Smooth muscle cell (in vitro differentiated cells): ENCODE results near the gene SLC16A7. TPM values are rescaled to one million over a fixed set of nuclear protein-coding genes. Genes with fewer than 3 reads are reported as not detected.

Experiments
- DNase-seq: peaks from one replicate; lab custom pipeline; 2025; ENCODE audit not compliant: unreplicated experiment; lab: John Stamatoyannopoulos, UW
- H2AFZ ChIP-seq: fragments of 200-600 bp; sonication (generic); 2 replicates; pipeline ENCODE4 v1.6.0; 2016; ENCODE audit warnings: antibody characterized with exemption, low read depth, mild to moderate bottlenecking
- H3F3A ChIP-seq: fragments of 200-600 bp; sonication (generic); 2 replicates; pipeline ENCODE4 v1.6.0; 2017; ENCODE audit warnings: antibody characterized with exemption, low read depth
- H3K27ac ChIP-seq: fragments of 200-600 bp; sonication (generic); 2 replicates; pipeline ENCODE4 v1.5.1; 2016; ENCODE audit warnings: low read depth, mild to moderate bottlenecking
- H3K27me3 ChIP-seq: fragments of 200-600 bp; sonication (generic); 2 replicates; pipeline ENCODE4 v1.6.1; 2016; ENCODE audit warnings: low read depth, mild to moderate bottlenecking
- H3K36me3 ChIP-seq: fragments of 200-600 bp; sonication (generic); 2 replicates; pipeline ENCODE4 v1.5.1; 2016; ENCODE audit warnings: low read depth
- H3K4me1 ChIP-seq: fragments of 200-600 bp; sonication (generic); 2 replicates; pipeline ENCODE4 v1.5.1; 2016; ENCODE audit warnings: low read depth
- H3K4me2 ChIP-seq: fragments of 200-600 bp; sonication (generic); 2 replicates; pipeline ENCODE4 v1.6.0; 2016; ENCODE audit warnings: mild to moderate bottlenecking
- H3K4me3 ChIP-seq: fragments of 200-600 bp; sonication (generic); 2 replicates; pipeline ENCODE4 v1.5.1; 2016; ENCODE audit warnings: mild to moderate bottlenecking
- H3K79me2 ChIP-seq: fragments of 200-600 bp; sonication (generic); 2 replicates; pipeline ENCODE4 v1.6.0; 2016; ENCODE audit warnings: low read depth, mild to moderate bottlenecking
- H3K9ac ChIP-seq: fragments of 200-600 bp; sonication (generic); 2 replicates; pipeline ENCODE4 v1.6.0; 2016; ENCODE audit warnings: low read depth
- H3K9me3 ChIP-seq: fragments of 200-600 bp; sonication (generic); replicated peaks from 2 replicates; pipeline ENCODE4 v1.5.1; 2016; ENCODE audit warnings: low read depth
- H4K20me1 ChIP-seq: fragments of 200-600 bp; sonication (generic); 2 replicates; pipeline ENCODE4 v1.6.0; 2016; ENCODE audit warnings: low read depth
- CTCF ChIP-seq: fragments of 200-600 bp; sonication (generic); IDR thresholded peaks from 2 replicates; pipeline ENCODE4 v1.5.1; 2017; ENCODE audit warnings: borderline replicate concordance, mild to moderate bottlenecking, antibody characterized with exemption; ENCODE audit not compliant: insufficient read depth, poor library complexity, severe bottlenecking
- WGBS: methylation state at CpG from one replicate; pipeline ENCODE4 v1.1.7; 2016; ENCODE audit warnings: low lambda C conversion rate; 5-methylcytosine and 5-hydroxymethylcytosine counted together
- polyA plus RNA-seq: library from polyadenylated mRNA; unstranded; fragments of >200 nt; fragmentation: Nextera tagmentation; extraction: Ambion mirVana; gene quantifications from 2 replicates; pipeline ENCODE4 v1.2.1, GENCODE V29; 2016
- total RNA-seq: library from RNA; depleted of rRNA; stranded (reverse); fragments of >200 nt; gene quantifications from 2 replicates; pipeline ENCODE4 v1.2.3, GENCODE V29; 2014

Gene SLC16A7
- total and polyA plus RNA-seq, 2 experiments from 2014 or later: 1.6 to 13.8 TPM

- no peaks in the 10 kb centered on the region for H3K36me3 ChIP-seq
- H2AFZ ChIP-seq: no peak overlapping the region
- no peaks in the 10 kb centered on the region for H3K9me3 ChIP-seq
- H3F3A ChIP-seq: no peaks in the 10 kb centered on the region
- DNase-seq: no peak
- TF ChIP-seq CTCF: no peak
- WGBS: 89% methylated on average over 5 of the region's 5 CpGs
- no peak overlapping the region for H3K9ac ChIP-seq
- no peak overlapping the region for H3K4me3 ChIP-seq
- no peaks in the 10 kb centered on the region for H4K20me1 ChIP-seq
- H3K4me2 ChIP-seq: no peak overlapping the region
- H3K27me3 ChIP-seq: no peaks in the 10 kb centered on the region
- no peak overlapping the region for H3K27ac ChIP-seq
- H3K79me2 ChIP-seq: no peaks in the 10 kb centered on the region
- peaks cover 5% of the 10 kb centered on the region for H3K4me1 ChIP-seq
Observed at GRCh38 chr12:59636945-59637691, 41.3 kb downstream of the SLC16A7 start.

GRCh38 chr12:59637692-59638070 is 41.9 kb downstream of the SLC16A7 start:
- Histone ChIP-seq H3K9ac (no peak overlapping the region), H4K20me1 (no peaks in the 10 kb centered on the region), H3K79me2 (no peaks in the 10 kb centered on the region), H3K27me3 (no peaks in the 10 kb centered on the region), H3F3A (no peaks in the 10 kb centered on the region), H3K4me3 (no peak overlapping the region), H3K4me2 (no peak overlapping the region), H2AFZ (no peak overlapping the region), H3K36me3 (no peaks in the 10 kb centered on the region), H3K27ac (no peak overlapping the region), H3K9me3 (no peaks in the 10 kb centered on the region), H3K4me1 (peaks cover 5% of the 10 kb centered on the region)
- no peak for TF ChIP-seq CTCF
- DNase-seq: no peak

- Histone ChIP-seq H3K4me2 (no peak overlapping the region), H3K9ac (no peak overlapping the region), H3K27ac (no peak overlapping the region), H3K36me3 (no peaks in the 10 kb centered on the region), H4K20me1 (no peaks in the 10 kb centered on the region), H3K9me3 (no peaks in the 10 kb centered on the region), H2AFZ (no peak overlapping the region), H3K4me1 (no peaks in the 10 kb centered on the region), H3F3A (no peaks in the 10 kb centered on the region), H3K27me3 (no peaks in the 10 kb centered on the region), H3K4me3 (no peak overlapping the region), H3K79me2 (no peaks in the 10 kb centered on the region)
- 88% methylated on average over 3 of the region's 3 CpGs for WGBS
- no peak for DNase-seq
- no peak for TF ChIP-seq CTCF
Observed at GRCh38 chr12:59643550-59643949, 47.7 kb downstream of the SLC16A7 start.

- Histone ChIP-seq H4K20me1 (no peaks in the 10 kb centered on the region), H2AFZ (no peak overlapping the region), H3K27ac (no peak overlapping the region), H3K27me3 (no peaks in the 10 kb centered on the region), H3F3A (no peaks in the 10 kb centered on the region), H3K4me1 (peaks cover 3% of the 10 kb centered on the region), H3K36me3 (no peaks in the 10 kb centered on the region), H3K9me3 (no peaks in the 10 kb centered on the region), H3K4me2 (no peak overlapping the region), H3K79me2 (no peaks in the 10 kb centered on the region), H3K4me3 (no peak overlapping the region), H3K9ac (no peak overlapping the region)
- no peak for DNase-seq
- 93% methylated on average over 1 of the region's 1 CpG for WGBS
- no peak for TF ChIP-seq CTCF
Observed at GRCh38 chr12:59645242-59645641, 49.4 kb downstream of the SLC16A7 start.
